HCT116 (cell line): ENCODE results near the gene MYBPC3. TPM values are rescaled to one million over a fixed set of nuclear protein-coding genes. Genes with fewer than 3 reads are reported as not detected.

ENCODE experiments used
- ATAC-seq: fragments of 200-7000 bp; cut with Tn5 transposase; 2 replicates; pipeline ENCODE4 v1.9.1; 2020; ENCODE audit warnings: mild to moderate bottlenecking, moderate library complexity
- BruUV-seq: library from RNA; stranded (reverse); fragments of 400-500 nt; replicated peaks from 2 replicates; lab custom pipeline; 2021; lab: Mats Ljungman, UMichigan
- CTCF ChIA-PET: fragments of 300-600 bp; sonication (Branson Sonifier 250); formaldehyde crosslinking; loops from one replicate; lab custom pipeline; 2021; ENCODE audit warnings: antibody characterized with exemption; lab: Charles Lee
- POLR2A ChIA-PET: fragments of 300-600, 350-600 bp; sonication (Branson Sonifier 250); formaldehyde crosslinking; loops from one replicate; lab custom pipeline; 2021; ENCODE audit warnings: antibody characterized with exemption; lab: Charles Lee
- RAD21 ChIA-PET, 2 experiments: fragments of 300-600 bp; sonication (Branson Sonifier 250); formaldehyde crosslinking; loops; one replicate each; lab custom pipeline; 2023; ENCODE audit warnings: low total read pairs in 2 of 2; ENCODE audit not compliant: uncharacterized antibody in 2 of 2, unreplicated experiment in 2 of 2, low non-redundant PET in 1 of 2; lab: Charles Lee
- DNase-seq: peaks from one replicate; pipeline ENCODE4 v3.0.0-alpha.2; 2010; ENCODE audit warnings: low read depth, low spot score
- H2AFZ ChIP-seq: fragments of 200-600 bp; shearing (Covaris generic), sonication (generic); 2 replicates; pipeline ENCODE4 v1.6.1; 2017; ENCODE audit warnings: low read depth, mixed run types, mixed read lengths, antibody characterized with exemption, low read length; ENCODE audit not compliant: poor library complexity, severe bottlenecking
- H3K27ac ChIP-seq: 2 replicates; pipeline ENCODE4 v1.5.1; 2012; ENCODE audit warnings: low read depth, low read length
- H3K27me3 ChIP-seq: fragments of 200-600 bp; sonication (generic); 2 replicates; pipeline ENCODE4 v1.6.1; 2016; ENCODE audit warnings: mixed run types, low read length, mixed read lengths; ENCODE audit not compliant: insufficient read depth
- H3K36me3 ChIP-seq, 2 experiments: fragments of 200-500 bp in 1 of 2; fragments of 200-600 bp in 1 of 2; sonication (Bioruptor generic) in 1 of 2; sonication (generic) in 1 of 2; 2 replicates each; pipeline versions ENCODE4 v1.5.1 to v1.6.1; 2014 to 2016; ENCODE audit warnings: low read length in 2 of 2, inconsistent platforms in 1 of 2, mixed read lengths in 1 of 2, mixed run types in 1 of 2; ENCODE audit not compliant: insufficient read depth in 2 of 2, control insufficient read depth in 1 of 2
- H3K4me1 ChIP-seq, 2 experiments: fragments of 200-600 bp in 1 of 2; sonication (generic) in 1 of 2; 2 replicates each; pipeline versions ENCODE4 v1.5.1 to v1.6.1; 2012 to 2017; ENCODE audit warnings: low read length in 2 of 2, inconsistent platforms in 1 of 2, mild to moderate bottlenecking in 1 of 2, mixed read lengths in 1 of 2, mixed run types in 1 of 2, moderate library complexity in 1 of 2; ENCODE audit not compliant: insufficient read depth in 2 of 2, control insufficient read depth in 1 of 2
- H3K4me2 ChIP-seq: fragments of 200-600 bp; sonication (generic); 2 replicates; pipeline ENCODE4 v1.6.1; 2017; ENCODE audit warnings: mixed run types, low read length, mixed read lengths
- H3K4me3 ChIP-seq, 2 experiments: fragments of 200-600 bp in 1 of 2; sonication (generic) in 1 of 2; replicated peaks in 1 of 2; 2 replicates each; pipeline ENCODE4 v1.5.1; 2011 to 2016; ENCODE audit warnings: low read length in 2 of 2, control low read depth in 1 of 2, low read depth in 1 of 2, mild to moderate bottlenecking in 1 of 2, mixed read lengths in 1 of 2, mixed run types in 1 of 2
- H3K79me2 ChIP-seq: fragments of 200-600 bp; sonication (generic); 2 replicates; pipeline ENCODE4 v1.6.1; 2017; ENCODE audit warnings: mild to moderate bottlenecking, mixed run types, low read length, moderate library complexity, mixed read lengths; ENCODE audit not compliant: insufficient read depth
- H3K9ac ChIP-seq: fragments of 200-600 bp; sonication (generic); 2 replicates; pipeline ENCODE4 v1.6.1; 2016; ENCODE audit warnings: low read length, mixed read lengths
- H3K9me2 ChIP-seq: fragments of 200-600 bp; sonication (generic), shearing (Covaris generic); 2 replicates; pipeline ENCODE4 v1.6.1; 2017; ENCODE audit warnings: mixed run types, mild to moderate bottlenecking, moderate library complexity; ENCODE audit not compliant: insufficient read depth
- H3K9me3 ChIP-seq, 2 experiments: fragments of 200-500 bp in 1 of 2; fragments of 200-600 bp in 1 of 2; sonication (Bioruptor generic) in 1 of 2; sonication (generic) in 1 of 2; 2 replicates each; pipeline ENCODE4 v1.6.1; 2014 to 2017; ENCODE audit warnings: low read length in 2 of 2, mixed read lengths in 2 of 2, inconsistent platforms in 1 of 2, low read depth in 1 of 2, mild to moderate bottlenecking in 1 of 2, mixed run types in 1 of 2, moderate library complexity in 1 of 2; ENCODE audit not compliant: control insufficient read depth in 1 of 2, insufficient read depth in 1 of 2
- H4K20me1 ChIP-seq: fragments of 200-600 bp; sonication (generic), shearing (Covaris generic); 2 replicates; pipeline ENCODE4 v1.6.1; 2017; ENCODE audit warnings: mixed run types, mild to moderate bottlenecking, moderate library complexity; ENCODE audit not compliant: insufficient read depth
- CBX3 ChIP-seq: IDR thresholded peaks from 2 replicates; pipeline ENCODE4 v1.6.1; 2012; ENCODE audit warnings: low read depth
- CEBPB ChIP-seq: IDR thresholded peaks from 2 replicates; pipeline ENCODE4 v1.6.1; 2012; ENCODE audit warnings: low read depth
- EGR1 ChIP-seq: IDR thresholded peaks from 2 replicates; pipeline ENCODE4 v1.6.1; 2012; ENCODE audit warnings: low read depth
- EZH2 ChIP-seq: fragments of 200-600 bp; sonication (generic); IDR thresholded peaks from 2 replicates; pipeline ENCODE4 v1.6.1; 2017; ENCODE audit warnings: antibody characterized with exemption, mixed run types
- EZH2phosphoT487 ChIP-seq: fragments of 200-600 bp; IDR thresholded peaks from 2 replicates; pipeline ENCODE4 v1.6.1; 2018; ENCODE audit warnings: antibody characterized with exemption, borderline replicate concordance
- FOSL1 ChIP-seq: IDR thresholded peaks from 2 replicates; pipeline ENCODE4 v1.6.1; 2012; ENCODE audit warnings: low read depth
- RAD21 ChIP-seq: IDR thresholded peaks from 2 replicates; pipeline ENCODE4 v1.6.1; 2012; ENCODE audit warnings: low read depth, mild to moderate bottlenecking
- SRF ChIP-seq: IDR thresholded peaks from 2 replicates; pipeline ENCODE4 v1.6.1; 2012; ENCODE audit warnings: low read depth
- TCF7L2 ChIP-seq: IDR thresholded peaks from 2 replicates; pipeline ENCODE4 v1.7.0; 2011; ENCODE audit warnings: borderline replicate concordance, inconsistent platforms; ENCODE audit not compliant: insufficient read depth, insufficient read length; ENCODE audit errors: extremely low read depth
- YY1 ChIP-seq: IDR thresholded peaks from 2 replicates; pipeline ENCODE4 v1.6.1; 2011; ENCODE audit warnings: low read length, low read depth, moderate library complexity, mild to moderate bottlenecking; ENCODE audit not compliant: insufficient replicate concordance; ENCODE audit errors: extremely low read depth
- ZFX ChIP-seq: fragments of 450-650 bp; IDR thresholded peaks from 2 replicates; pipeline ENCODE4 v1.6.1; 2017
- ZNF274 ChIP-seq: fragments of 200-500 bp; sonication (Bioruptor generic); IDR thresholded peaks from 2 replicates; pipeline ENCODE4 v1.6.1; 2014; ENCODE audit warnings: mild to moderate bottlenecking, low read depth, low read length, inconsistent platforms
- intact Hi-C: fragments of 100-400 bp; cut with micrococcal nuclease; formaldehyde crosslinking; loops from 2 replicates; pipeline ENCODE4 v1.10.0; 2022
- total RNA-seq: library from RNA; stranded (reverse); gene quantifications from one replicate; pipeline ENCODE4 v1.2.1, GENCODE V29; 2021; ENCODE audit not compliant: unreplicated experiment
- TF ChIP-seq, protein P1 (sequence below): IDR thresholded peaks from 2 replicates; pipeline ENCODE4 v1.6.1; 2012
- TF ChIP-seq, protein P2 (sequence below), 3 experiments: fragments of 200-600 bp in 1 of 3; sonication (generic) in 1 of 3; IDR thresholded peaks in 2 of 3; conservative IDR thresholded peaks in 1 of 3; 2 replicates each; pipeline ENCODE4 v1.5.1; 2012 to 2017; ENCODE audit warnings: low read depth in 2 of 3, low read length in 2 of 3, antibody characterized with exemption in 1 of 3, borderline replicate concordance in 1 of 3, control low read depth in 1 of 3, mild to moderate bottlenecking in 1 of 3, mixed read lengths in 1 of 3, mixed run types in 1 of 3, moderate library complexity in 1 of 3; ENCODE audit not compliant: insufficient read depth in 1 of 3

MYBPC3 gene
- total RNA-seq, 1 experiment from 2014 or later = 0.25 TPM

DNA sequence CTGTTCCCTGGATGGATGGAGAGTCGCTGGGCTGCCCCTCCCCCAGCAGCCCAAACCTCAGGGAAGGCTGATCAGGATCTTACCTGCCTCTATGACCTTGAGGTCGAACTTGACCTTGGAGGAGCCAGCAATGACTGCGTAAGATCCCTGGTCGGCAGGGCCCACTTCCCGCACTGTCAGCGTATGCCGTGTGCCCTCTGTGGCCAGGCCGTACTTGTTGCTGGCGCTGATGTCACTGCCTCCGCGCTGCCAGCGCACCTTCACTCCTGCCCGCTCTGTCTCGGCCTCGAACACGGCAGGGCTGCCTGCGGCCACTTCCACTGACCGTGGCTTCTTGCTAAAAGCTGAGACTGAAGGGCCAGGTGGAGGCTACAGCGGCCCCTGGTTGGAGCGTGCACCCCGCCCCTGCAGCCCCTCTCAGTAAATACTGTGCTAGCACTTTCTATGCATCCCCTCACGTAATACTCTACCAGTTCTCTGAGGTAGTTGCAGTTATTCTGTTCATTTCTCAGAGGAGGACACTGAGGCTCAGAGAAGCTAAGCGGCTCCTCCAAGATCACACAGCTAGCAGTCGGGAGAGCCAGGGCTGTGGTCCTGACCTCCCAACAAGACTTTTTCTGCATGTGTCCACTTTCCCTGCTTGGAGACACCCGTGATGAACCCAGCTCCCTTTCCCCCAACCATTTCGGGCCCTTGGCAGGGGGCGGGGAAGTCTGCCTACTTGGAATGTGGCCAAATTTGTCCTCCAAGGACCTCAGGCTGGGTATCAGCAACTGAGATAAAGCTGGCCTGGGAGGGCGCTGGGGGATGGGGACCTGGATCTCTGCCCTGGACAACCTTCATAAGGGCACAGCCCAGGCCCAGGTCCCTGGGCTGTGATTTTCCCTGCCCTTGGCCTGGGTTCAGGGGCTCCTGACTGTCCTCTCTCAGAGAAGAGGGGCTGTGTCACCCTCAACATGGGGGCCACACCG, 1.1 kb downstream of the MYBPC3 start:
- intact Hi-C loops = loop anchor here (10.0 kb wide), 1 partner anchor 97 kb away; the partner anchor contains the start of gene NR1H3
- Histone ChIP-seq H3K27ac (no peak overlapping the region), H3K4me2 (no peak overlapping the region), H3K4me3 (no peak overlapping the region), H3K9me2 (no peaks in the 10 kb centered on the region), H4K20me1 (no peaks in the 10 kb centered on the region), H3K79me2 (no peaks in the 10 kb centered on the region), H2AFZ (no peak overlapping the region), H3K4me1 (peaks cover 0 to 13% of the 10 kb centered on the region in 2 experiments; a peak in 2 of 4 replicates)
- no peak for DNase-seq
- POLR2A ChIA-PET = no interaction called here
- TF ChIP-seq YY1 (no peak), EZH2phosphoT487 (no peak), CBX3 (no peak), SRF (no peak), ZNF274 (no peak), CEBPB (no peak), EZH2 (no peak), ZFX (no peak), EGR1 (no peak), FOSL1 (no peak), TCF7L2 (no peak), RAD21 (no peak)
- TF ChIP-seq, protein P1, sequence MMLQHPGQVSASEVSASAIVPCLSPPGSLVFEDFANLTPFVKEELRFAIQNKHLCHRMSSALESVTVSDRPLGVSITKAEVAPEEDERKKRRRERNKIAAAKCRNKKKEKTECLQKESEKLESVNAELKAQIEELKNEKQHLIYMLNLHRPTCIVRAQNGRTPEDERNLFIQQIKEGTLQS = no peak
- TF ChIP-seq, protein P2, sequence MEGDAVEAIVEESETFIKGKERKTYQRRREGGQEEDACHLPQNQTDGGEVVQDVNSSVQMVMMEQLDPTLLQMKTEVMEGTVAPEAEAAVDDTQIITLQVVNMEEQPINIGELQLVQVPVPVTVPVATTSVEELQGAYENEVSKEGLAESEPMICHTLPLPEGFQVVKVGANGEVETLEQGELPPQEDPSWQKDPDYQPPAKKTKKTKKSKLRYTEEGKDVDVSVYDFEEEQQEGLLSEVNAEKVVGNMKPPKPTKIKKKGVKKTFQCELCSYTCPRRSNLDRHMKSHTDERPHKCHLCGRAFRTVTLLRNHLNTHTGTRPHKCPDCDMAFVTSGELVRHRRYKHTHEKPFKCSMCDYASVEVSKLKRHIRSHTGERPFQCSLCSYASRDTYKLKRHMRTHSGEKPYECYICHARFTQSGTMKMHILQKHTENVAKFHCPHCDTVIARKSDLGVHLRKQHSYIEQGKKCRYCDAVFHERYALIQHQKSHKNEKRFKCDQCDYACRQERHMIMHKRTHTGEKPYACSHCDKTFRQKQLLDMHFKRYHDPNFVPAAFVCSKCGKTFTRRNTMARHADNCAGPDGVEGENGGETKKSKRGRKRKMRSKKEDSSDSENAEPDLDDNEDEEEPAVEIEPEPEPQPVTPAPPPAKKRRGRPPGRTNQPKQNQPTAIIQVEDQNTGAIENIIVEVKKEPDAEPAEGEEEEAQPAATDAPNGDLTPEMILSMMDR (IDR thresholded peaks at IDR 0.05 in 2 of 3, conservative IDR thresholded peaks at IDR 0.05 in 1 of 3; ENCODE audit: borderline replicate concordance in 1 of 3, insufficient read depth in 1 of 3, low read depth in 2 of 3, low read length in 2 of 3) = no peak
- TF ChIP-seq, all 23 proteins: peak for 0
- BruUV-seq = no TSS peak
- Histone ChIP-seq H3K36me3 (no peaks in the 10 kb centered on the region), H3K9me3 (no peaks in the 10 kb centered on the region), H3K9ac (no peak overlapping the region), H3K27me3 (no peaks in the 10 kb centered on the region)
- ChIA-PET RAD21 (no interaction called here), CTCF (no interaction called here)
- ATAC-seq = no peak
